A549 treated with Mapracorat at 1 μM for 4 hours (cell line): ENCODE results near the gene ADORA2B. TPM values are rescaled to one million over a fixed set of nuclear protein-coding genes. Genes with fewer than 3 reads are reported as not detected.

ENCODE experiments used
- total RNA-seq: library from RNA; stranded (reverse); fragments of 200-300 nt; extraction: Qiagen RNA extraction; gene quantifications from 5 replicates; pipeline ENCODE4 v1.2.3, GENCODE V29; 2022

ADORA2B gene
- 9.0 to 17.0 TPM (median 14.9 TPM) in 5 replicates for total RNA-seq

DNA sequence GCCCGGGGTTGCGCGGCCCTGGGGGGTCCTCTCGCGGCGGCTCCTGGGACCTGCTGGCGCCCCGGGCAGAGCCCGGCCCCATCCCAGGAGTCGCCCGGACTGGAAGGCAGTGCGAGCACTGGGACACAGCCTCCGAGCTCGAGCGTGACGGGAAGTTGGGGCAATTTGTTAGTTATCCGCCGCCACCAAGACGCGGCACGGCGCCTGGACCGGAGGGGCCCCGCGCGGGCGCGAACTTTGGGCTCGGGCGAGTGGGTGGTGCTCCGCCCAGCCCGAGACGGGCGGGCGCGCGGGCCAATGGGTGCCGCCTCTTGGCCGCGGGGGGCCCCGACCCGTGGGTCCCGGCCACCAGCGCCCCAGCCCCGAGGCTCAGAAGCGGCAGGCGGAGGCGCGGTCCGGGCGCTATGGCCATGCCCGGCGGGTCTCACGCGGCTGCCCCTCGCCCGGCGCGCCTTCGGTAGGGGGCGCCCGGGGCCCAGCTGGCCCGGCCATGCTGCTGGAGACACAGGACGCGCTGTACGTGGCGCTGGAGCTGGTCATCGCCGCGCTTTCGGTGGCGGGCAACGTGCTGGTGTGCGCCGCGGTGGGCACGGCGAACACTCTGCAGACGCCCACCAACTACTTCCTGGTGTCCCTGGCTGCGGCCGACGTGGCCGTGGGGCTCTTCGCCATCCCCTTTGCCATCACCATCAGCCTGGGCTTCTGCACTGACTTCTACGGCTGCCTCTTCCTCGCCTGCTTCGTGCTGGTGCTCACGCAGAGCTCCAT is at the start of gene ADORA2B:
ADORA2B (plus strand) TSS at position 372 of the 768 bp plus-strand sequence; CDS start at position 491, 119 bp downstream.

GRCh38 chr17:15999141-15999973 is 54.4 kb downstream of the ADORA2B start, which contains the start of the genes TTC19 and ZSWIM7:
Gene TTC19, plus strand, starts transcription at chr17:15999824. Its CDS starts 25 bp downstream, at chr17:15999849.
Gene ZSWIM7, minus strand, starts transcription at chr17:15999704. Its CDS starts 110 bp downstream, at chr17:15999594.

Other genes starting within 250 kb of the ADORA2B start
- 21.8 to 32.4 TPM (median 26.5 TPM) in 5 replicates for gene ZNF286A, start 245.4 kb upstream of the ADORA2B start, total RNA-seq
- not detected in 5 replicates for gene TBC1D26, start 212.8 kb upstream of the ADORA2B start, total RNA-seq
- 43.9 to 50.1 TPM (median 49.3 TPM) in 5 replicates for gene ZSWIM7, start 54.6 kb downstream of the ADORA2B start, total RNA-seq
- 47.1 to 51.9 TPM (median 50.0 TPM) in 5 replicates for gene TTC19, start 54.7 kb downstream of the ADORA2B start, total RNA-seq